ENCODE results near the gene TUBA1A.
"Not testable (repeated sequence)": the region's sequence is repeated elsewhere in the genome, so short reads cannot be mapped to it uniquely, and the experiment has no call there.

TUBA1A gene

GRCh38 chr12:49146406-49146805 is 42.5 kb downstream of the TUBA1A start:
- ATAC-seq: no peak
- Mint-ChIP-seq H3K9me3 (no peaks in the 10 kb centered on the region), H3K27ac (no peak overlapping the region), H3K4me3 (no peak overlapping the region), H3K27me3 (no peaks in the 10 kb centered on the region), H3K4me1 (no peaks in the 10 kb centered on the region), H3K36me3 (peaks cover 7% of the 10 kb centered on the region)

GRCh38 chr12:49144384-49144783 is 44.5 kb downstream of the TUBA1A start:
- no peak overlapping the region for H3K4me3 Mint-ChIP-seq
- no peaks in the 10 kb centered on the region for H3K4me1 Mint-ChIP-seq
- ATAC-seq: no peak
- H3K36me3 Mint-ChIP-seq: peaks cover 11% of the 10 kb centered on the region
- H3K27me3 Mint-ChIP-seq: no peaks in the 10 kb centered on the region
- H3K9me3 Mint-ChIP-seq: no peaks in the 10 kb centered on the region
- H3K27ac Mint-ChIP-seq: no peak overlapping the region

GRCh38 chr12:49138999-49139398 is 49.9 kb downstream of the TUBA1A start:
- Mint-ChIP-seq H3K9me3 (no peaks in the 10 kb centered on the region), H3K36me3 (peaks cover 12% of the 10 kb centered on the region), H3K27me3 (no peaks in the 10 kb centered on the region), H3K4me1 (peaks cover 9% of the 10 kb centered on the region), H3K4me3 (no peak overlapping the region), H3K27ac (no peak overlapping the region)
- no peak for ATAC-seq

DNA sequence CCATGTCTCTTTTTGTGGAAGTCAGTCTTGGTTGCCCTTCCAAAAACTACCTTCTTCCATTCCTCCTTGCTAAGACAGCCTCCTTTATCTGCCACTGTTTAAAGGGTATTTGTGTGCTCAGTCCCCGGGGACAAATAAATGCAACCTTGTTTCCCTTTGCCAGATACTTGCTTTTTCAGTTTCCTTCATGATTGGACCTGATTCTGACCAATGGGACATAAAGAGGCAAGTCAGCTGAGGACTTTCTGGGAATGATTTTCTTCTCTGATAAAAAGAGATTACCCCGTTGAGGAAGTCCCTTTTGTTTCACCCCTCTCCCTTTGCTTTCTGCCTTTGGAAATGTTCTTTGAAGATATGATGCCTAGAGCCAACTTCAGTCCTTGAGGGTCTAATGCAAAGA is 50.3 kb downstream of the TUBA1A start:
- H3K4me3 Mint-ChIP-seq: no peak overlapping the region
- ATAC-seq: no peak
- H3K27me3 Mint-ChIP-seq: no peaks in the 10 kb centered on the region
- H3K9me3 Mint-ChIP-seq: no peaks in the 10 kb centered on the region
- peaks cover 13% of the 10 kb centered on the region for H3K4me1 Mint-ChIP-seq
- H3K36me3 Mint-ChIP-seq: peaks cover 12% of the 10 kb centered on the region
- no peak overlapping the region for H3K27ac Mint-ChIP-seq

- no peak for ATAC-seq
These were observed 51.4 kb downstream of the TUBA1A start for GRCh38 chr12:49137476-49137875.

GRCh38 chr12:49136997-49137396 is 51.9 kb downstream of the TUBA1A start:
- peaks cover 12% of the 10 kb centered on the region for H3K36me3 Mint-ChIP-seq
- not testable (repeated sequence) for H3K4me3 Mint-ChIP-seq

More at GRCh38 chr12:49137476-49137875, 51.4 kb downstream of the TUBA1A start:
- Mint-ChIP-seq H3K4me1 (peaks cover 21% of the 10 kb centered on the region), H3K27me3 (no peaks in the 10 kb centered on the region), H3K9me3 (no peaks in the 10 kb centered on the region), H3K36me3 (peaks cover 12% of the 10 kb centered on the region), H3K4me3 (no peak overlapping the region), H3K27ac (no peak overlapping the region)

More at GRCh38 chr12:49136997-49137396, 51.9 kb downstream of the TUBA1A start:
- H3K9me3 Mint-ChIP-seq, ATAC-seq, H3K27me3 Mint-ChIP-seq, H3K27ac Mint-ChIP-seq: not testable (repeated sequence)
- H3K4me1 Mint-ChIP-seq: peaks cover 24% of the 10 kb centered on the region
